A549 treated with CpdA at 1 μM for 4 hours (cell line): ENCODE data around the gene KRT12. TPM values are rescaled to one million over a fixed set of nuclear protein-coding genes. Genes with fewer than 3 reads are reported as not detected.

Source experiments
- total RNA-seq: library from RNA; stranded (reverse); fragments of 200-300 nt; extraction: Qiagen RNA extraction; gene quantifications from 5 replicates; pipeline ENCODE4 v1.2.3, GENCODE V29; 2022; ENCODE audit warnings: low read depth

KRT12 gene
- total RNA-seq = 0.08 TPM in 1 of 5 replicates, not detected in the others

DNA sequence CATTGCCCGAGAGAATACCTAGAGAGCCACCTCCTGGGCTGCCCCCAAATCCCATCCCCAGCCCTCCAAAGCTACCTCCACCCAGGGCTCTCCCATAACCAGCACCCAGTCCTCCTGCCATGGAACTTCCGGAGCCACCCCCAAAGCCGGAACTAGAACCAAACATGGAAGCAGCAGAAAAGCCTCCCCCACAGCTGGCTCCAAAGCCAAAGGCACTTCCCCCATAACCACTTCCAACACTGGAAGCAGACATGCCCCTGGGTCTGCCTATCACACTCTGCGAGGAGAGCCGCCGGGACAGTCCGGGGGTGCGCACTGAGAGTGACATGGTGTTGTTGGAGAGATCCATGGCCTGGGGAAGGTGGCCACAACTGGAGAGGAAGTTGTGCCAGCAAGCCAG lies at the start of gene KRT12:
TSS of gene KRT12 (minus strand) at position 386 of the 400 bp plus-strand sequence. CDS start at position 349, 37 bp downstream.

GRCh38 chr17:40884708-40885512 lies 17.9 kb upstream of the KRT12 start, which contains the start of gene KRT20:
KRT20 (minus strand) TSS chr17:40885242; CDS start chr17:40885185, 57 bp downstream.

GRCh38 chr17:40822132-40822812 lies 44.8 kb downstream of the KRT12 start, which contains the start of gene KRT10:
KRT10 (minus strand) TSS chr17:40822614; CDS start chr17:40822585, 29 bp downstream.

Other genes with a start within 250 kb of the KRT12 start
- 109 to 118 TPM (median 115 TPM) in 5 replicates for gene SMARCE1, start 219.4 kb downstream of the KRT12 start, total RNA-seq
- 0.38 to 0.66 TPM (median 0.58 TPM) in 5 replicates for gene KRT222, start 202.0 kb downstream of the KRT12 start, total RNA-seq
- not detected in 5 replicates for gene KRT24, start 163.5 kb downstream of the KRT12 start, total RNA-seq
- not detected in 5 replicates for gene KRT25, start 111.9 kb downstream of the KRT12 start, total RNA-seq
- gene KRT26, start 95.0 kb downstream of the KRT12 start, total RNA-seq = not detected in 5 replicates
- not detected in 5 replicates for gene KRT27, start 84.7 kb downstream of the KRT12 start, total RNA-seq
- gene KRT28, start 67.3 kb downstream of the KRT12 start, total RNA-seq = not detected in 5 replicates
- 83.2 to 124 TPM (median 115 TPM) in 5 replicates for gene KRT10, start 44.6 kb downstream of the KRT12 start, total RNA-seq
- gene KRT20, start 18.0 kb upstream of the KRT12 start, total RNA-seq = 0.17 to 0.52 TPM (median 0.26 TPM) in 5 replicates
- gene KRT23, start 70.4 kb upstream of the KRT12 start, total RNA-seq = 0.08 TPM in 1 of 5 replicates, not detected in the others
- gene KRT39, start 99.7 kb upstream of the KRT12 start, total RNA-seq = not detected in 5 replicates
- gene KRT40, start 117.1 kb upstream of the KRT12 start, total RNA-seq = not detected in 5 replicates
- not detected in 5 replicates for gene KRTAP3-3, start 126.9 kb upstream of the KRT12 start, total RNA-seq
- gene KRTAP3-2, start 132.7 kb upstream of the KRT12 start, total RNA-seq = 0.16 to 0.35 TPM (median 0.30 TPM) in 3 of 5 replicates, not detected in the others
- not detected in 5 replicates for gene KRTAP3-1, start 141.9 kb upstream of the KRT12 start, total RNA-seq
- gene KRTAP1-5, start 160.0 kb upstream of the KRT12 start, total RNA-seq = 0.12 TPM in 1 of 5 replicates, not detected in the others
- not detected in 5 replicates for gene KRTAP1-4, start 163.0 kb upstream of the KRT12 start, total RNA-seq
- gene KRTAP1-3, start 167.7 kb upstream of the KRT12 start, total RNA-seq = not detected in 5 replicates
- not detected in 5 replicates for gene KRTAP1-1, start 174.2 kb upstream of the KRT12 start, total RNA-seq
- gene KRTAP2-1, start 180.1 kb upstream of the KRT12 start, total RNA-seq = not detected in 5 replicates
- not detected in 5 replicates for gene KRTAP2-2, start 188.0 kb upstream of the KRT12 start, total RNA-seq
- gene KRTAP2-3, start 192.9 kb upstream of the KRT12 start, total RNA-seq = 0.08 TPM in 1 of 5 replicates, not detected in the others
- not detected in 5 replicates for gene KRTAP2-4, start 198.7 kb upstream of the KRT12 start, total RNA-seq
- not detected in 5 replicates for gene KRTAP4-7, start 216.9 kb upstream of the KRT12 start, total RNA-seq
- 0.05 to 0.12 TPM in 2 of 5 replicates, not detected in the others for gene KRTAP4-8, start 230.9 kb upstream of the KRT12 start, total RNA-seq
- not detected in 5 replicates for gene KRTAP4-16, start 235.0 kb upstream of the KRT12 start, total RNA-seq
- not detected in 5 replicates for gene KRTAP4-9, start 238.2 kb upstream of the KRT12 start, total RNA-seq